GM03348 (cell line): ENCODE data around the gene C9orf50.
A peak's percentile ranks its signal among the peaks of the same experiment; 100 is the strongest.

Experiments
- DNase-seq: peaks from one replicate; pipeline ENCODE4 v3.0.0; 2012; ENCODE audit warnings: low spot score

The C9orf50 gene

GRCh38 chr9:129591916-129592315, 29.0 kb downstream of the C9orf50 start:
- no peak for DNase-seq

- DNase-seq, result no peak
These were observed 30.4 kb downstream of the C9orf50 start for GRCh38 chr9:129590466-129590865.

GRCh38 chr9:129587487-129588262, 33.2 kb downstream of the C9orf50 start:
- no peak for DNase-seq

GRCh38 chr9:129586685-129587084, 34.2 kb downstream of the C9orf50 start:
- peak; percentile 33 for DNase-seq

- no peak for DNase-seq
These were observed 34.7 kb downstream of the C9orf50 start for GRCh38 chr9:129586245-129586644.

- no peak for DNase-seq
These were observed 35.5 kb downstream of the C9orf50 start for GRCh38 chr9:129585352-129585751.

- DNase-seq, result peak; percentile 86
These were observed 36.8 kb downstream of the C9orf50 start for GRCh38 chr9:129584136-129584535.

GRCh38 chr9:129583308-129584038, 37.4 kb downstream of the C9orf50 start:
- DNase-seq, result no peak

GRCh38 chr9:129582855-129583254, 38.0 kb downstream of the C9orf50 start:
- DNase-seq, result no peak

GRCh38 chr9:129581505-129582189, 39.3 kb downstream of the C9orf50 start:
- no peak for DNase-seq

GRCh38 chr9:129580211-129580915, 40.5 kb downstream of the C9orf50 start:
- DNase-seq, result no peak

- no peak for DNase-seq
These were observed 41.6 kb downstream of the C9orf50 start for GRCh38 chr9:129579294-129579693.

GRCh38 chr9:129576546-129577543, 44.1 kb downstream of the C9orf50 start:
- peak; percentile 59 for DNase-seq

GRCh38 chr9:129575818-129576217, 45.1 kb downstream of the C9orf50 start:
- DNase-seq, result no peak

- no peak for DNase-seq
These were observed 45.9 kb downstream of the C9orf50 start for GRCh38 chr9:129574911-129575585.

GRCh38 chr9:129573977-129574376, 46.9 kb downstream of the C9orf50 start:
- DNase-seq, result no peak

GRCh38 chr9:129572517-129572916, 48.4 kb downstream of the C9orf50 start:
- no peak for DNase-seq

- DNase-seq, result no peak
These were observed 48.9 kb downstream of the C9orf50 start for GRCh38 chr9:129572052-129572425.

GRCh38 chr9:129571298-129572051, 49.4 kb downstream of the C9orf50 start:
- no peak for DNase-seq
